Measurements from ENCODE around the gene DCTPP1. TPM values are rescaled to one million over a fixed set of nuclear protein-coding genes. Genes with fewer than 3 reads are reported as not detected.
A peak's percentile ranks its signal among the peaks of the same experiment; 100 is the strongest.

The DCTPP1 gene
- total and polyA plus RNA-seq, 9 of the 15 experiments (the other 6 are each of a cell fraction or from before 2014, with no cell fraction given), result 45.0 to 132 (median 80.6) TPM

DNA sequence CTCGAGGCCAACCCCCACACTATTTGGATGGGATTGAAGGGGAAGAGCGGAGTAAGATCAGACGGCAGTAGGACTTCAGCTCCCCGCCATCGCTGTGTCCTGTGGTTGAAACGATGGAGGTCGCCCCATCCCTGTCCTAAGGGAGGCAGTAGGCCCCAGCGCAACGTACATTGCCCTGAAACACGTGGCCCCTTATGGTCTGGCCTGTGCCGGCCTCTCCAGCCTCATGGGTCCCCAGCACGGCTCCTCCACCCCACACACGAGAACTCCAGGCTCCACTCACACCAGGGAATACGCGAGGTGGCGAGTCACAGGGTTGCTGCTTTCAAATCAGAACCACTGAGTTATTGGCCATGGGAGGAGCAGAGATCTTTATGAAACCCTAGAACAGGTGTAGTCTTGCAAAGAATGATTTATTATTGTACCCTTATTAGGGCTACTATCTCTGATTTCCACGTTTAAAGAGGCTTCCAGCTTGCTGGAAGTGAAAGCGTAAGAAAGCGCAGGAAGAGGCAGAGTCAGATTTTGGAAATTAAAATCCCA, 669 bp upstream of the DCTPP1 start (continued):
- TF ChIP-seq EWSR1 (IDR thresholded peaks at IDR 0.05; ENCODE audit: borderline replicate concordance, low read depth, partially characterized antibody) (no peak), ZBTB1 (CRISPR knock-in tag; IDR thresholded peaks at IDR 0.05; ENCODE audit: borderline replicate concordance, low read depth) (no peak), POLR2A (conservative IDR thresholded peaks at IDR 0.05) (no peak), COPS2 (conservative IDR thresholded peaks at IDR 0.05) (no peak), ZBED1 (IDR thresholded peaks at IDR 0.05) (no peak), NCOA4 (IDR thresholded peaks at IDR 0.05; ENCODE audit: partially characterized antibody) (no peak), ELF4 (CRISPR knock-in tag; IDR thresholded peaks at IDR 0.05) (no peak), RFX1 (IDR thresholded peaks at IDR 0.05) (no peak), EP400 (IDR thresholded peaks at IDR 0.05) (peak; percentile 70), SRSF7 (optimal IDR thresholded peaks at IDR 0.05; ENCODE audit: low read depth, low read length) (no peak), HNRNPLL (IDR thresholded peaks at IDR 0.05; ENCODE audit: low read depth, low read length, poor library complexity, severe bottlenecking) (no peak), ARID3B (CRISPR knock-in tag; IDR thresholded peaks at IDR 0.05; ENCODE audit: borderline replicate concordance) (no peak), ZNF780A (CRISPR knock-in tag; IDR thresholded peaks at IDR 0.05) (no peak), GTF2F1 (IDR thresholded peaks at IDR 0.05; ENCODE audit: low read depth, low read length) (no peak), RNF219 (CRISPR knock-in tag; IDR thresholded peaks at IDR 0.05) (no peak), RAD21 (CRISPR knock-in tag; conservative IDR thresholded peaks at IDR 0.05 in 1 of 2, IDR thresholded peaks at IDR 0.05 in 1 of 2) (no peak; a peak in 1 of 4 replicates), TAL1 (IDR thresholded peaks at IDR 0.05) (no peak), POLR2G (IDR thresholded peaks at IDR 0.05; ENCODE audit: low read depth, low read length) (no peak)
- TF ChIP-seq, protein P1, sequence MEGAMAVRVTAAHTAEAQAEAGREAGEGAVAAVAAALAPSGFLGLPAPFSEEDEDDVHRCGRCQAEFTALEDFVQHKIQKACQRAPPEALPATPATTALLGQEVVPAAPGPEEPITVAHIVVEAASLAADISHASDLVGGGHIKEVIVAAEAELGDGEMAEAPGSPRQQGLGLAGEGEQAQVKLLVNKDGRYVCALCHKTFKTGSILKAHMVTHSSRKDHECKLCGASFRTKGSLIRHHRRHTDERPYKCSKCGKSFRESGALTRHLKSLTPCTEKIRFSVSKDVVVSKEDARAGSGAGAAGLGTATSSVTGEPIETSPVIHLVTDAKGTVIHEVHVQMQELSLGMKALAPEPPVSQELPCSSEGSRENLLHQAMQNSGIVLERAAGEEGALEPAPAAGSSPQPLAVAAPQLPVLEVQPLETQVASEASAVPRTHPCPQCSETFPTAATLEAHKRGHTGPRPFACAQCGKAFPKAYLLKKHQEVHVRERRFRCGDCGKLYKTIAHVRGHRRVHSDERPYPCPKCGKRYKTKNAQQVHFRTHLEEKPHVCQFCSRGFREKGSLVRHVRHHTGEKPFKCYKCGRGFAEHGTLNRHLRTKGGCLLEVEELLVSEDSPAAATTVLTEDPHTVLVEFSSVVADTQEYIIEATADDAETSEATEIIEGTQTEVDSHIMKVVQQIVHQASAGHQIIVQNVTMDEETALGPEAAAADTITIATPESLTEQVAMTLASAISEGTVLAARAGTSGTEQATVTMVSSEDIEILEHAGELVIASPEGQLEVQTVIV (CRISPR knock-in tag; IDR thresholded peaks at IDR 0.05; ENCODE audit: borderline replicate concordance), result no peak
- TF ChIP-seq, protein P2, sequence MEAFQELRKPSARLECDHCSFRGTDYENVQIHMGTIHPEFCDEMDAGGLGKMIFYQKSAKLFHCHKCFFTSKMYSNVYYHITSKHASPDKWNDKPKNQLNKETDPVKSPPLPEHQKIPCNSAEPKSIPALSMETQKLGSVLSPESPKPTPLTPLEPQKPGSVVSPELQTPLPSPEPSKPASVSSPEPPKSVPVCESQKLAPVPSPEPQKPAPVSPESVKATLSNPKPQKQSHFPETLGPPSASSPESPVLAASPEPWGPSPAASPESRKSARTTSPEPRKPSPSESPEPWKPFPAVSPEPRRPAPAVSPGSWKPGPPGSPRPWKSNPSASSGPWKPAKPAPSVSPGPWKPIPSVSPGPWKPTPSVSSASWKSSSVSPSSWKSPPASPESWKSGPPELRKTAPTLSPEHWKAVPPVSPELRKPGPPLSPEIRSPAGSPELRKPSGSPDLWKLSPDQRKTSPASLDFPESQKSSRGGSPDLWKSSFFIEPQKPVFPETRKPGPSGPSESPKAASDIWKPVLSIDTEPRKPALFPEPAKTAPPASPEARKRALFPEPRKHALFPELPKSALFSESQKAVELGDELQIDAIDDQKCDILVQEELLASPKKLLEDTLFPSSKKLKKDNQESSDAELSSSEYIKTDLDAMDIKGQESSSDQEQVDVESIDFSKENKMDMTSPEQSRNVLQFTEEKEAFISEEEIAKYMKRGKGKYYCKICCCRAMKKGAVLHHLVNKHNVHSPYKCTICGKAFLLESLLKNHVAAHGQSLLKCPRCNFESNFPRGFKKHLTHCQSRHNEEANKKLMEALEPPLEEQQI (IDR thresholded peaks at IDR 0.05), result no peak

All from K562 (cell line).